SU-DHL-6 (cell line): ENCODE data around the gene MUC12.

Experiments used
- H2AFZ ChIP-seq: fragments of 200-600 bp; sonication (generic); 2 replicates; pipeline ENCODE4 v1.6.1; 2014; ENCODE audit warnings: low read depth, mild to moderate bottlenecking, moderate library complexity, mixed read lengths, antibody characterized with exemption, low read length; ENCODE audit not compliant: severe bottlenecking
- H3F3A ChIP-seq: fragments of 200-600 bp; shearing (Covaris generic); 2 replicates; pipeline ENCODE4 v1.6.0; 2016; ENCODE audit warnings: antibody characterized with exemption, mild to moderate bottlenecking; ENCODE audit not compliant: insufficient read depth
- H3K27ac ChIP-seq: fragments of 200-600 bp; sonication (generic); 2 replicates; pipeline ENCODE4 v1.5.1; 2016; ENCODE audit warnings: low read depth, mild to moderate bottlenecking, low read length, moderate library complexity, mixed read lengths
- H3K27me3 ChIP-seq: fragments of 200-600 bp; sonication (generic), shearing (Covaris generic); 2 replicates; pipeline ENCODE4 v1.6.0; 2014; ENCODE audit warnings: mild to moderate bottlenecking, low read length
- H3K36me3 ChIP-seq: fragments of 200-600 bp; sonication (generic); 2 replicates; pipeline ENCODE4 v1.6.1; 2014; ENCODE audit warnings: mild to moderate bottlenecking, low read length, mixed read lengths
- H3K4me2 ChIP-seq: fragments of 300-600, 200-600 bp; shearing (Covaris generic), sonication (generic); 2 replicates; pipeline ENCODE4 v1.6.0; 2014; ENCODE audit warnings: low read length, low read depth, mild to moderate bottlenecking; ENCODE audit not compliant: poor library complexity, severe bottlenecking
- H3K4me3 ChIP-seq: fragments of 200-600 bp; sonication (generic); 2 replicates; pipeline ENCODE4 v1.5.1; 2014; ENCODE audit warnings: antibody characterized with exemption, low read length, mild to moderate bottlenecking, mixed read lengths; ENCODE audit not compliant: insufficient read depth, poor library complexity, severe bottlenecking
- H3K79me2 ChIP-seq: fragments of 200-600 bp; sonication (generic); 2 replicates; pipeline ENCODE4 v1.6.1; 2014; ENCODE audit warnings: mild to moderate bottlenecking, low read length, moderate library complexity; ENCODE audit not compliant: insufficient read depth
- H3K9ac ChIP-seq: fragments of 200-600 bp; sonication (generic); 2 replicates; pipeline ENCODE4 v1.7.0; 2014; ENCODE audit warnings: mild to moderate bottlenecking, low read length
- H3K9me2 ChIP-seq: fragments of 200-600 bp; sonication (generic); replicated peaks from 2 replicates; pipeline ENCODE4 v1.6.1; 2014; ENCODE audit warnings: low read length; ENCODE audit not compliant: insufficient read depth
- H3K9me3 ChIP-seq: fragments of 200-600 bp; sonication (generic); 2 replicates; pipeline ENCODE4 v1.6.1; 2014; ENCODE audit warnings: low read length, mixed read lengths; ENCODE audit not compliant: insufficient read depth
- H4K20me1 ChIP-seq: fragments of 200-600 bp; sonication (generic); 2 replicates; pipeline ENCODE4 v1.6.1; 2014; ENCODE audit warnings: low read depth, mild to moderate bottlenecking, antibody characterized with exemption, low read length, moderate library complexity, mixed read lengths
- EZH2phosphoT487 ChIP-seq: fragments of 200-600 bp; sonication (generic), shearing (Covaris generic); conservative IDR thresholded peaks from 2 replicates; pipeline ENCODE4 v1.6.1; 2018; ENCODE audit warnings: mild to moderate bottlenecking, antibody characterized with exemption, low read length, moderate library complexity, mixed read lengths
- TF ChIP-seq, protein P1 (sequence below): fragments of 200-600 bp; sonication (generic); IDR thresholded peaks from one replicate; pipeline ENCODE4 v1.5.1; 2017; ENCODE audit warnings: antibody characterized with exemption, mild to moderate bottlenecking, low read length, moderate library complexity; ENCODE audit not compliant: insufficient read depth, poor library complexity, severe bottlenecking

MUC12 gene

DNA sequence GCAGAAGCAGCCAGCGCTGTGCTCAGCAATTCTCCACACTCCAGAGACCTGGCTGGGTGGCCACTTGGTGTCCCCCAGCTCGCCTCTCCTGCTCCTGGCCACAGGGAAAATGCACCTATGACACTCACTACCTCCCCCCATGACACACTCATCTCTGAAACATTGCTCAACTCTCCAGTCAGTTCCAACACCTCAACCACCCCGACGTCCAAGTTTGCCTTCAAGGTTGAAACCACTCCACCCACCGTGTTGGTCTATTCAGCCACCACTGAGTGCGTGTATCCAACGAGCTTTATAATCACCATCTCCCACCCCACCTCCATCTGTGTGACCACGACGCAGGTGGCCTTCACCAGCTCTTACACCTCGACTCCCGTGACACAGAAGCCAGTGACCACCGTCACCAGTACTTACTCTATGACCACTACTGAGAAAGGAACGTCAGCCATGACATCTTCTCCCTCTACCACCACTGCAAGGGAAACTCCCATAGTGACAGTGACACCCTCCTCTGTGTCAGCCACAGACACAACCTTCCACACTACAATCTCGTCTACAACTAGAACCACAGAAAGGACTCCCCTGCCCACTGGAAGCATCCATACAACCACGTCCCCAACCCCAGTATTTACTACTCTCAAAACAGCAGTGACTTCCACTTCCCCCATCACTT, 17.3 kb upstream of the MUC12 start:
- Histone ChIP-seq H3K27me3 (0 out of 2 replicates have a peak, but pooled peaks cover 4% of the 10 kb centered on the region), H3K79me2 (no peaks in the 10 kb centered on the region), H3K4me2 (no peak overlapping the region), H3K9ac (no peak overlapping the region), H3K9me3 (no peaks in the 10 kb centered on the region), H3K27ac (no peak overlapping the region), H2AFZ (no peak overlapping the region), H3K36me3 (no peaks in the 10 kb centered on the region), H4K20me1 (no peaks in the 10 kb centered on the region), H3K9me2 (no peaks in the 10 kb centered on the region), H3F3A (no peaks in the 10 kb centered on the region), H3K4me3 (no peak overlapping the region)
- TF ChIP-seq, protein P1, sequence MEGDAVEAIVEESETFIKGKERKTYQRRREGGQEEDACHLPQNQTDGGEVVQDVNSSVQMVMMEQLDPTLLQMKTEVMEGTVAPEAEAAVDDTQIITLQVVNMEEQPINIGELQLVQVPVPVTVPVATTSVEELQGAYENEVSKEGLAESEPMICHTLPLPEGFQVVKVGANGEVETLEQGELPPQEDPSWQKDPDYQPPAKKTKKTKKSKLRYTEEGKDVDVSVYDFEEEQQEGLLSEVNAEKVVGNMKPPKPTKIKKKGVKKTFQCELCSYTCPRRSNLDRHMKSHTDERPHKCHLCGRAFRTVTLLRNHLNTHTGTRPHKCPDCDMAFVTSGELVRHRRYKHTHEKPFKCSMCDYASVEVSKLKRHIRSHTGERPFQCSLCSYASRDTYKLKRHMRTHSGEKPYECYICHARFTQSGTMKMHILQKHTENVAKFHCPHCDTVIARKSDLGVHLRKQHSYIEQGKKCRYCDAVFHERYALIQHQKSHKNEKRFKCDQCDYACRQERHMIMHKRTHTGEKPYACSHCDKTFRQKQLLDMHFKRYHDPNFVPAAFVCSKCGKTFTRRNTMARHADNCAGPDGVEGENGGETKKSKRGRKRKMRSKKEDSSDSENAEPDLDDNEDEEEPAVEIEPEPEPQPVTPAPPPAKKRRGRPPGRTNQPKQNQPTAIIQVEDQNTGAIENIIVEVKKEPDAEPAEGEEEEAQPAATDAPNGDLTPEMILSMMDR: no peak
- TF ChIP-seq EZH2phosphoT487: no peak

DNA sequence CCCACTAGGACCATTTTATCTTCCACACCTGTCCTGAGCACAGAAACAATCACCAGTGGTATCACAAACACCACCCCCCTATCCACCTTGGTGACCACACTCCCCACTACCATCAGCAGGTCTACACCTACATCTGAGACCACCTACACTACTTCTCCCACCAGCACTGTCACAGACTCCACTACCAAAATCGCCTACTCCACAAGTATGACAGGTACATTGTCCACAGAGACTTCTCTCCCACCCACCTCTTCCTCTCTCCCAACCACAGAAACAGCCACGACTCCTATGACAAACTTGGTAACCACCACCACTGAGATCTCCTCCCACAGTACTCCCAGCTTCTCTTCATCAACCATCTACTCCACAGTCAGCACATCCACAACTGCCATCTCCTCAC, 16.7 kb upstream of the MUC12 start:
- H3K9me3 ChIP-seq: no peaks in the 10 kb centered on the region
- no peak overlapping the region for H3K4me2 ChIP-seq
- no peak overlapping the region for H3K9ac ChIP-seq
- no peak overlapping the region for H3K4me3 ChIP-seq
- no peaks in the 10 kb centered on the region for H3K36me3 ChIP-seq
- H3F3A ChIP-seq: no peaks in the 10 kb centered on the region
- no peak overlapping the region for H2AFZ ChIP-seq
- H3K9me2 ChIP-seq: no peaks in the 10 kb centered on the region
- H4K20me1 ChIP-seq: no peaks in the 10 kb centered on the region
- TF ChIP-seq EZH2phosphoT487: no peak
- TF ChIP-seq, protein P1: no peak
- H3K79me2 ChIP-seq: no peaks in the 10 kb centered on the region
- H3K27me3 ChIP-seq: 0 out of 2 replicates have a peak, but pooled peaks cover 4% of the 10 kb centered on the region
- no peak overlapping the region for H3K27ac ChIP-seq

DNA sequence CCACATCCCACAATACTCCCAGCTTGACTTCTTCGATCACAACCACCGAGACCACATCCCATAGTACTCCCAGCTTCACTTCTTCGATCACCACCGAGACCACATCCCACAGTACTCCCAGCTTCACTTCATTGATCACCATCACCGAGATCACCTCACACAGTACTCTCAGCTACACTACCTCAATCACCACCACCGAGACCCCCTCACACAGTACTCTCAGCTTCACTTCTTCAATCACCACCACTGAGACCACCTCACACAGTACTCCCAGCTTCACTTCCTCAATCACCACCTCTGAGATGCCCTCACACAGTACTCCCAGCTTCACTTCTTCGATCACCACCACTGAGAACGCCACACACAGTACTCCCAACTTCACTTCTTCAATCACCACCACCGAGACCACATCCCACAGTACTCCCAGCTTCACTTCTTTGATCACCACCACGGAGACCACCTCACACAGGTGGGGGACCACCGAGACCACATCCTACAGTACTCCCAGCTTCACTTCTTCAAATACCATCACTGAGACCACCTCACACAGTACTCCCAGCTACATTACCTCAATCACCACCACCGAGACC, 11.4 kb upstream of the MUC12 start:
- Histone ChIP-seq H3K4me2 (no peak overlapping the region), H3K79me2 (no peaks in the 10 kb centered on the region), H3F3A (no peaks in the 10 kb centered on the region), H3K9ac (no peak overlapping the region), H4K20me1 (no peaks in the 10 kb centered on the region), H3K27me3 (no peaks in the 10 kb centered on the region), H3K36me3 (no peaks in the 10 kb centered on the region), H3K4me3 (no peak overlapping the region), H2AFZ (no peak overlapping the region), H3K9me2 (no peaks in the 10 kb centered on the region), H3K27ac (no peak overlapping the region), H3K9me3 (no peaks in the 10 kb centered on the region)
- TF ChIP-seq, protein P1: no peak
- no peak for TF ChIP-seq EZH2phosphoT487
